Type B pancreatic cell (in vitro differentiated cells): ENCODE measurements around the gene CLCN1. TPM values are rescaled to one million over a fixed set of nuclear protein-coding genes. Genes with fewer than 3 reads are reported as not detected.

ENCODE experiments used
- DNase-seq: peaks from one replicate; pipeline ENCODE4 v3.0.0; 2021; ENCODE audit warnings: mixed read lengths; ENCODE audit not compliant: unreplicated experiment; ENCODE audit errors: extremely low spot score
- H3K27ac Mint-ChIP-seq: 2 replicates; pipeline ENCODE4 v1.8.0; 2021; ENCODE audit warnings: mild to moderate bottlenecking, mixed read lengths
- H3K27me3 Mint-ChIP-seq: 2 replicates; pipeline ENCODE4 v1.8.0; 2021; ENCODE audit warnings: mixed read lengths
- H3K36me3 Mint-ChIP-seq: 2 replicates; pipeline ENCODE4 v1.8.0; 2021; ENCODE audit warnings: mixed read lengths
- H3K4me1 Mint-ChIP-seq: one replicate; pipeline ENCODE4 v1.8.0; 2021; ENCODE audit warnings: mixed read lengths; ENCODE audit not compliant: unreplicated experiment
- H3K4me3 Mint-ChIP-seq: 2 replicates; pipeline ENCODE4 v1.8.0; 2021; ENCODE audit warnings: mild to moderate bottlenecking, mixed read lengths
- H3K9me3 Mint-ChIP-seq: 2 replicates; pipeline ENCODE4 v1.8.0; 2021; ENCODE audit warnings: mixed read lengths
- CTCF ChIP-seq: fragments of 200-600 bp; sonication (generic); conservative IDR thresholded peaks from 2 replicates; pipeline ENCODE4 v1.5.0; 2021; ENCODE audit warnings: antibody characterized with exemption, mild to moderate bottlenecking
- total RNA-seq: library from RNA; stranded (reverse); gene quantifications from 2 replicates; pipeline ENCODE4 v1.2.1, GENCODE V29; 2021; ENCODE audit warnings: low replicate concordance

The CLCN1 gene
- total RNA-seq, 1 donor from 2014 or later = 0.22 TPM

DNA sequence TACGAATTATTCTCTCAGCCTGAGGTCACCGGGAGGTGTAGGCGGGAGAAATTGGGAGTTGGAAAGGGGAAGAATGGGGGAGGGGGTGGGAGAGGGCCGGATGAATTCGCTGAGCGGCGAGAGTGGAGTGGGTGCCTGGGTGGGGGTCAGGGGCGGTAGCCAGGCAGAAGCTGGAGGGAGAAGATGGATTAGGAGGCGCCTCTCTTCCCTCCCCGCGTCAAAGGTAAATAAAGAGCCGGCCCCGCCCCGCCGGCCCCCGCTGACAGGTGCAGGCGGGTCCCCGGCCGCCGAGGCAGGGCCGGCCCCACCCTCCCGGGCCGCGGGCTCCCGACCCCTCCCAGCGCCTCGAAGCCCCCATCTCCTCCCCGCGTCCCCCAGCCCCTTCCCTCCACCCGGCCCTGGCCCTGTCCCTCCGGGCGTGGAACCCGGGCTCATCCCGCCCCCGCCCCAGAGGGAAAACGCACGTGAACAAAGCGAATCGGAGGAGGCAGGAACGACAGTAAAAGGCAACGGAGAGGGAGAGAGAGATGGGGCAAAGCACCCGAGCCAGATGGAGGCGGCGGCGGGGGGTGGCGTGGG is 45.7 kb downstream of the CLCN1 start:
- Mint-ChIP-seq H3K4me3 (peak overlapping the region; percentile 85), H3K27me3 (peaks cover 81% of the 10 kb centered on the region), H3K36me3 (peaks cover 8% of the 10 kb centered on the region), H3K4me1 (peaks cover 4% of the 10 kb centered on the region), H3K9me3 (no peaks in the 10 kb centered on the region), H3K27ac (no peak overlapping the region)
- no peak for DNase-seq
- TF ChIP-seq CTCF = no peak

DNA sequence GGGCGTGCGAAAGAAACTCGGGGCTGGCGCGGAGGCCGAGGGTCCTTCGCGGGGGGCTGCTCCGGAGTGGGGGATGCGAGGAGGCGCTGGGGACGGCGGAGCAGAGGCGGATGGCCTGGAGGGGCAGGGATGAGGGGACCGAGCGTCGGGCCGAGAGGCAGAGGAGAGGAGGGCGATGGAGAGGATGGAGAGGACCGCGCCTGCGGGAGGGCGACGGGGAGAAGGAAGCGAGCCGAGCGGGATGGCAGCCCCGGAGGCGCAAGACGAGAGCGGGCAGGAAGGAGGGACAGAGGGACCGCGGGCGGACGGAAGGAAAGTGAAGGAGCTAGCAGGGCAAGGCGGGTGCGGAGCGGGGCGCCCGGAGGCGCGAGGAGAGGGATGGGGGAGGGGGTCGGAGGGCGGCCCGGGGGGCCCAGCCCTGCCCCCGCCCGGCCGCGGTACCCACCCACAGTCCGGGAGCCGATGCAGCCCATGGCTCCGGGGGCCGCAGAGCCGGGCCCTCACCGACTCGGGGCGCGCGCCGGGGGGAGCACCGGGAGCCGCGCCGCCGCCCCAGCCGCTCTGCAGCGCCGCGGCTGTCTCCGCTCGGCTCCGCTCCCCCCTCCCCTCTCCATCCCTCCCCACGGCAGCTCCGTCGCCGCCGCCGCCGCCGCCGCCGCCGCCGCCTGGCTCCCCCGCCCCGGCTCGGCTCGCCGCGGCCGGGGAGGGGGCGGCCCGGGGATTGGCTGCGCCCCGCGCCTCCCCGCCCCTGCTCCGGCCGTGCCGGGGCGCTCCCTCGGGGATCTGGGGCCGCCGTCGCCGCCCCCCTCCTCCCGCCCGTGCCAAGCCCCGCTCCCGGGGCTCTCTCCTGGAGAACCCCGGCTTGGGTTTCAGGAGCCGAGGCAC is 46.5 kb downstream of the CLCN1 start, which contains the start of gene FAM131B:
Gene FAM131B, minus strand, starts transcription at position 583 of the 885 bp plus-strand sequence. Its CDS starts 110 bp downstream, at position 473.
- Mint-ChIP-seq H3K27me3 (peaks cover 85% of the 10 kb centered on the region), H3K4me1 (peaks cover 4% of the 10 kb centered on the region), H3K9me3 (no peaks in the 10 kb centered on the region), H3K27ac (no peak within 1 kb of the TSS), H3K36me3 (peaks cover 5% of the 10 kb centered on the region), H3K4me3 (peak within 1 kb of the TSS; percentile 85)
- DNase-seq = no peak
- TF ChIP-seq CTCF = no peak

DNA sequence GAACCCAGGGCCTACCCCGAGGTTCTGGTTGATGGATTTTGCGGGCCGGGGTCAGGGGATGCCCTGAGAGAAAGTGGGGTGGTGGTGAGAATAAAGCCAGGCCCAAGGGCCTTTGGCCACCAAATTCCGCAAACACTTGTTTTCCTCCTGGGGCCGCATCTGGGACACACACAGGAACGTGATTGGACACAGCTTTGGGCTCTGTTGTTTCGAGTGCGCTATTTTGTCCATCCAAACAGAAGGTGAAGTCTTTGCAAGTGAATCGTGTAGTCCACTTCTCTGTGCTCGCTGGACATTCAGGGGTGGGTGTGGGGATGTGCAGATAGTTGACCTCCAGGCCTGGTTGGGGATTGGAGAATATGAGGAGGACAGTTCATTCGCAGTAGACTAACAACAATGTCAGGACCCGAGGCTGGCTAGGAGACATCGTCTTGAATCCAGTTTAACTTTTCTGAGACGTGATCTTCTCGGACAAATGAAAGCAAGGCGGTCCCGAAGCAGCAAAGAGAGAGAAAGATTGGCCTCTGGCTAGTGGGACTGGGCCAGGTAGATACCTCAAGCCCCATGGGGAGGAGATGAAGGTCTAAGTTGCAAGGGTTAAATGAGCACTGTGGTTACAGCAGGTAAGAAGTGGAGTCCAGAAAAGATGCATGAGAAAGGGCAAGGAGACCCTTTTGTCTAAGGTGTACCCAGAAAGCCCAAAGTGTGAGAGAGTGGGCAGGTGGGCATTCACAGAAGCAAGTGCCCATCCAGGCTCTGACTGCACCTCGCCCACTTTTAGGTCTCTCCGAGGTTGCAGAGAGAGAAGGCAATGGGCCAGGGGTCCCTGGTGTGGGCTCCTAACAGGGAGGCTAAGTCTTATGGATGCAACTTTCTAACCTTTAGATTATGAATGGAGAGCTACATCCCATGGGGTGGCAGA is 47.4 kb downstream of the CLCN1 start:
- H3K4me1 Mint-ChIP-seq = peaks cover 4% of the 10 kb centered on the region
- peak overlapping the region; percentile 75 for H3K4me3 Mint-ChIP-seq
- no peak for DNase-seq
- no peak overlapping the region for H3K27ac Mint-ChIP-seq
- H3K9me3 Mint-ChIP-seq = no peaks in the 10 kb centered on the region
- H3K36me3 Mint-ChIP-seq = peaks cover 5% of the 10 kb centered on the region
- peaks cover 77% of the 10 kb centered on the region for H3K27me3 Mint-ChIP-seq
- no peak for TF ChIP-seq CTCF

DNA sequence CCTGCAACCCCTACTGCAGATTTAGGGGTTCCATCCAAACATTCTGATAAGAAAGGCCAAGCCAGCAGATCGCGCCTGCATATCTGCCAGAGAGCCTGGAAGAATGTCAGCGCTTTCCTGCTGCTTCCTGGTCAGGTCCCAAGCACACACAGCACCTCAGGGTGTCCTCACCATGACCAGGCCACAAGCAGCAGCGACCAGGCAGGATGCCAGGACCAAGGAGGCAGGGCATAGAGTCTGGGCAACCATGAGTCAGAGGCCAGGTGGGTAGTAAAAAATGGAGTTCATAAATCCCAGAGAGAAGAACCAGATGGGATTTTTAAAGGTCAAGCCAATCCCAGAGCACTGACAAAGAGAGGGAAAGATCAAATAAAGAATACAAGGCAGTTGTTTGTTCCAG is 52.1 kb downstream of the CLCN1 start:
- peaks cover 52% of the 10 kb centered on the region for H3K27me3 Mint-ChIP-seq
- H3K4me1 Mint-ChIP-seq = peaks cover 16% of the 10 kb centered on the region
- no peak for DNase-seq
- H3K4me3 Mint-ChIP-seq = no peak overlapping the region
- H3K36me3 Mint-ChIP-seq = no peaks in the 10 kb centered on the region
- no peak for TF ChIP-seq CTCF
- H3K27ac Mint-ChIP-seq = no peak overlapping the region
- no peaks in the 10 kb centered on the region for H3K9me3 Mint-ChIP-seq

- H3K27me3 Mint-ChIP-seq = peaks cover 48% of the 10 kb centered on the region
- H3K9me3 Mint-ChIP-seq = no peaks in the 10 kb centered on the region
- DNase-seq = no peak
- no peak overlapping the region for H3K4me3 Mint-ChIP-seq
- no peak for TF ChIP-seq CTCF
- no peak overlapping the region for H3K27ac Mint-ChIP-seq
- H3K4me1 Mint-ChIP-seq = peaks cover 16% of the 10 kb centered on the region
- no peaks in the 10 kb centered on the region for H3K36me3 Mint-ChIP-seq
These were observed 52.5 kb downstream of the CLCN1 start for GRCh38 chr7:143368387-143368786.
